Neuron (in vitro differentiated cells): ENCODE results near the gene NEDD1.

Experiments
- H2AFZ ChIP-seq: one replicate; pipeline ENCODE4 v1.6.1; 2013; ENCODE audit warnings: low read depth, mild to moderate bottlenecking, inconsistent platforms, low read length, moderate library complexity
- H3K27me3 ChIP-seq: one replicate; pipeline ENCODE4 v1.6.1; 2013; ENCODE audit warnings: low read length; ENCODE audit not compliant: insufficient read depth
- H3K36me3 ChIP-seq: one replicate; pipeline ENCODE4 v1.6.1; 2013; ENCODE audit warnings: low read length; ENCODE audit not compliant: insufficient read depth
- H3K4me1 ChIP-seq: one replicate; pipeline ENCODE4 v1.6.1; 2013; ENCODE audit warnings: low read length; ENCODE audit not compliant: insufficient read depth
- H3K4me3 ChIP-seq: 2 replicates; pipeline ENCODE4 v1.5.1; 2013; ENCODE audit warnings: mild to moderate bottlenecking, low read length, moderate library complexity
- H3K9me3 ChIP-seq: one replicate; pipeline ENCODE4 v1.6.1; 2013; ENCODE audit warnings: low read length

The NEDD1 gene

DNA sequence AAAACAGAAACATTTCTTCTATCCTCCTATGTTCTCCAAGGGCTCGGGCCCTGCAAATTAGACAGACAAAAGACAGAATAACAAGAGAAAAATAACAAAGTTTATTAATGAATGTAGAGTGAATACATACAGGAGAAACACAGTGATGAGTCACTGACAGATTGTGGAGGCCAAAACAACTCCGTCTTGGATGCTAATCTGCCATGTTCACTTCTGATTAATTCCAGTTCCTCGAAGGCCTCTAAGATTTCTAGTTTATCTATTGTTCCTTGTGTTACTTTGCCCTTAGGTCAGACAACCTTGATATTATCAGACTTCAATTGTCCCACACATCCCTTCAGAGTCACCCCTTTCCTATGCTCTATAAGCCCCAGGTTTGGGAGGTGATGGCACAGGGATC is 26.8 kb upstream of the NEDD1 start:
- H3K36me3 ChIP-seq: no peaks in the 10 kb centered on the region

DNA sequence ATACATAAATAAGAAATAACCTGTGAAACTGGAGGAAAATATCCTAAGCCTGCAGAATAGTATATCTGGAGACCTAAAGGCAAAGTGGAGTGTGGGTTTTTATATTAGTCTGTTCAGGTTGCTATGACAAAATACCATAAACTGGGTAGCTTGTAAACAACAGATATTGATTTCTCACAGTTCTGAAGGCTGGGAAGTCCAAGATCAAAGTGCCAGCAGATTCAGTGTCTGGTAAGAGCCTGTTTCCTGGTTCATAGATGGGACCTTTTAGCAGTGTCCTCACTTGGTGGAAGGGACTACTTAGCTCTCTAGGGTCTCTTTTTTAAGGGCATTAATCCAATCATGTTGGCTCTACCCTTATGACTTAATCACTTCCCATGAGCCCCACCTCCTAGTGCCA is 25.4 kb upstream of the NEDD1 start:
- H3K4me1 ChIP-seq: no peaks in the 10 kb centered on the region
- no peaks in the 10 kb centered on the region for H3K36me3 ChIP-seq
- no peak overlapping the region for H2AFZ ChIP-seq
- peaks cover 6% of the 10 kb centered on the region for H3K9me3 ChIP-seq
- H3K4me3 ChIP-seq: no peak overlapping the region
- no peaks in the 10 kb centered on the region for H3K27me3 ChIP-seq

More for the DNA sequence above, 26.8 kb upstream of the NEDD1 start:
- Histone ChIP-seq H3K4me1 (no peaks in the 10 kb centered on the region), H3K9me3 (peaks cover 6% of the 10 kb centered on the region), H3K27me3 (no peaks in the 10 kb centered on the region), H3K4me3 (no peak overlapping the region), H2AFZ (peak overlapping the region; percentile 8)

GRCh38 chr12:96882862-96883261 is 24.2 kb upstream of the NEDD1 start:
- Histone ChIP-seq H2AFZ (no peak overlapping the region), H3K4me3 (no peak overlapping the region), H3K4me1 (no peaks in the 10 kb centered on the region), H3K36me3 (no peaks in the 10 kb centered on the region), H3K27me3 (no peaks in the 10 kb centered on the region), H3K9me3 (peaks cover 6% of the 10 kb centered on the region)

- no peaks in the 10 kb centered on the region for H3K4me1 ChIP-seq
- H3K9me3 ChIP-seq: peaks cover 6% of the 10 kb centered on the region
- no peak overlapping the region for H2AFZ ChIP-seq
- H3K36me3 ChIP-seq: no peaks in the 10 kb centered on the region
- no peak overlapping the region for H3K4me3 ChIP-seq
- no peaks in the 10 kb centered on the region for H3K27me3 ChIP-seq
These were observed 23.5 kb upstream of the NEDD1 start for GRCh38 chr12:96883571-96883970.

DNA sequence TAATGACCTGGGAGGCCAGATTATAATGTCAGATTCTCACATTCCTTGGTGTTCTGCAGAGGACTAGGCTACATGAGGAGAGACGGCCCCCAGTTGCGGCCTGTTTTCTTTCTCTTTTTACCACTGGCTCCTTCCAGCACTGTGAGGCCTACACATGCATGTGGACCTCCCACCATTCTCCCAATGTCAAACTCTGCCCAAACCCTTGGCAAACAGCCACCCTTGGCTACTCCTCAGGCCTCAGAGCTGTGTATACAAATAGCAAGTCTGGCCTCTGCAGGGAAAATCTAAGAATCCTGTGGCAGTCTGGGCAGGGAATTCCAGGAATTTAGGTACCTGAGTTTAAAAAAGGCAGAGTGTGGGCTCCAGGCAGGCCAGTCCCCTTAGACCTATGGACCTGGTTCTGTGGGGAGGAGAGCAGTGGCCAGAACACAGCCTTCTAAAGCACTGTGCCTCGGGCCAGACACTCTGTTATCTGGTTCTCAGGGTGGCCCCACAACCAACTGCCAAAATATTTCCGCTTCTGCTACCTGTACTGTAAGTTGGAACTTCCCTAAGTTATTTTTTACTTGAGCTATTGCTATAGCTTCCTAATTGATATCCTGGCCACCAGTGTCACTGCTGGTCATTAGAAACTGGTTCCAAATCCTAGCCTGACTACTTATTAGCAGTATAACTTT is 19.9 kb upstream of the NEDD1 start:
- H3K9me3 ChIP-seq: peaks cover 2% of the 10 kb centered on the region
- no peaks in the 10 kb centered on the region for H3K36me3 ChIP-seq
- no peak overlapping the region for H2AFZ ChIP-seq
- H3K4me1 ChIP-seq: no peaks in the 10 kb centered on the region
- no peaks in the 10 kb centered on the region for H3K27me3 ChIP-seq
- no peak overlapping the region for H3K4me3 ChIP-seq

DNA sequence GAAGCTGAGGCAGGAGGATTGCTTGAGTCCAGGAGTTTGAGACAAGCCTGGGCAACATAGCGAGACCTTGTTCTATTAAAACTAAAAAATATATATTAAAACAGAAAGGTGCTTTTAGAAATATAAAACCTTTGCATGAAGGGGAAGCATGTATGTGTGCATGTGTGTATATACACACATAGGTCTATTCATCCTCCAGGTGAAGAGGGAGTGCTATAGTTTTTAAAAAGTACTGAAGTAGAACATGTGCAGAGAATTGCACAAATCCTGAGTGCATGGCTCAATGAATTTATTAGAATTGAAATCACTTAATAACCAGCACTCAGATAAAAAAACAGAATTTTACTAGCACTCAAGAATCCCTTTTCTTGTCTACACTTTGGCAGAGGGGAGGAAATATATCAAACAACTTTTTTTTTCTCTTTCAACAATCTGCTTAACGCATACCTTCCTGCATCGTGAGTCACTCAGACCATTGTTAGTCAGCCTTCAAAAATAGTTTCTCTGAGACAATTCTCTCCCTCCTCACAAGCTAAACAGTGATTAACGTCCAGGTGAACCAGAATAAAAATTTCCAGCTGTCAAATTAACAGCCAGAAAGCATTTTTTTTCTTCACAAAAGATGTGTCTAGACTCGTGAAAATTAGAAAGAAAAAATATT is 17.7 kb upstream of the NEDD1 start:
- H3K36me3 ChIP-seq: no peaks in the 10 kb centered on the region
- no peak overlapping the region for H2AFZ ChIP-seq
- H3K27me3 ChIP-seq: no peaks in the 10 kb centered on the region
- no peaks in the 10 kb centered on the region for H3K4me1 ChIP-seq
- H3K9me3 ChIP-seq: no peaks in the 10 kb centered on the region
- no peak overlapping the region for H3K4me3 ChIP-seq

DNA sequence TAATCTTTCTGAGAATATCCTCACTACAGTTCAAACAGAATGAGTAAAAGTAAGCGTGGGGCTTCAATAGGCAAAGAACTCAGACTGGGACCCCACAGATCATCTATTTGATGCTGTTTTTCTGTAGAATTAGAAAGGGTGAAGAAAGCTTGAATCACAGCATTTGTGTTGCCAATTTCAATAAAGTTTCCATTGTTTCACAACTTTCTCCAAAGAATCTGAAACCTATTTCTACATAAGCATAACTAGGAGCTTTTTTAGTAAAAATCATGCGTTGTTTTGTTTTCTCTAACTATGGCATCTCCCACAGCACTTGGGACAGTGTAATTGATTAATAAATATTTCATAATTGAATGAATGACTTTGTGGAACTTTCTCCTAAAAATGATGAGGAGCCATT is 16.7 kb upstream of the NEDD1 start:
- H3K27me3 ChIP-seq: no peaks in the 10 kb centered on the region
- no peaks in the 10 kb centered on the region for H3K4me1 ChIP-seq
- no peak overlapping the region for H2AFZ ChIP-seq
- H3K9me3 ChIP-seq: no peaks in the 10 kb centered on the region
- no peaks in the 10 kb centered on the region for H3K36me3 ChIP-seq
- H3K4me3 ChIP-seq: no peak overlapping the region

DNA sequence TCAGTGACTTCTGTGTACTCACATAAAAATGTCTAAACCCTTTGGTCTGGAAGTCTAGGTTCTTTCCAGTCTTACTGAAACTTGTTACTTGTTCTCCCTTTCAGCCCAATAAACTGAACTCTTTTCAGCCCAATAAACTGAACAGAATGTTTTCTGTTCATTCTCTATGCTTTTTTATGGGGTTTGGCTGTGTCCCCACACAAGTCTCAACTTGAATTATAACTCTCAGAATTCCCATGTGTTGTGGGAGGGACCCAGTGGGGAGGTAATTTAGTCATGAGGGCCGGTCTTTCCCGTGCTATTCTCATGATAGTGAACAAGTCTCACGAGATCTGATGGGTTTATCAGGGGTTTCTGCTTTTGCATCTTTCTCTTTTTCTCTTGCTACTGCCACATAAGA is 15.0 kb upstream of the NEDD1 start:
- H3K4me3 ChIP-seq: no peak overlapping the region
- H2AFZ ChIP-seq: no peak overlapping the region
- H3K9me3 ChIP-seq: no peaks in the 10 kb centered on the region
- H3K36me3 ChIP-seq: no peaks in the 10 kb centered on the region
- peaks cover 1% of the 10 kb centered on the region for H3K4me1 ChIP-seq
- H3K27me3 ChIP-seq: no peaks in the 10 kb centered on the region

DNA sequence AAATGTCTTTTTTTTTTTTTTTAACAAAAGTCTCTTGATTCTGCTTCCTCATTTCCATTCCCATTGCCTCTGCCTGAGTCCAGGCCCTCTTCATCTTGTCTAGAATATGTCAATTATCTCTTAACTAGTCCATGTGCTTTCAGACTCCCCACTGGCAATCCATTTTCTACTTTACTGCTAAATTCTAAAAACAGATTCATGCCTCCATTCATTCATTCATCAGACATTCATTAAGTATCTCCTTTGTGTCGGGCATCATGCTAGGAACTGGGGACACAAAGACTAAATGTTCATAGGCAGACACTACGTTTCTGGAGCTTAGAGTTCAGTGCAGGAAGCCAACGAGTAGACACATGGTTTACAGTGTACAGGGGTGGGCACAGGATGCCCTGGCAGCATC is 9.6 kb upstream of the NEDD1 start:
- Histone ChIP-seq H3K4me3 (no peak overlapping the region), H2AFZ (peak overlapping the region; percentile 65)

DNA sequence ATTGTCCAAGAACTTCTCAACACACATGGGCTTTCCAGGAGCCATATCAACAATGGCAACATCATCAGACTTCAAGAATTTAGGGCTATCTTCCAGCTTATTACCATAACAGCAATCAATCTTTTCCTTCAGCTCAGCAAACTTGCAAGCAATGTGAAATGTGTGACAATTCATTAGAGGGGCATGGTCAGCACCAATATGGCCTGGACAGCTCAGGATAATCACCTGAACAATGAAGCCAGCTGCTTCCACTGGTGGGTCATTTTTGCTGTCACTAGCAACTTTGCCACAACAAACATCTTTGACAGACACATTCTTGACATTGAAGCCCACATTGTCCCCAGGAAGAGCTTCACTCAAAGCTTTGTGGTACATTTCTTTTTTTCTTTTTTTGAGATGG is 5.9 kb upstream of the NEDD1 start:
- Histone ChIP-seq H3K4me3 (no peak overlapping the region), H3K9me3 (peaks cover 1% of the 10 kb centered on the region), H3K4me1 (peaks cover 3% of the 10 kb centered on the region), H2AFZ (no peak overlapping the region), H3K36me3 (no peaks in the 10 kb centered on the region), H3K27me3 (no peaks in the 10 kb centered on the region)

More for the DNA sequence above, 9.6 kb upstream of the NEDD1 start:
- peaks cover 3% of the 10 kb centered on the region for H3K4me1 ChIP-seq
- no peaks in the 10 kb centered on the region for H3K27me3 ChIP-seq
- peaks cover 1% of the 10 kb centered on the region for H3K9me3 ChIP-seq
- H3K36me3 ChIP-seq: no peaks in the 10 kb centered on the region

DNA sequence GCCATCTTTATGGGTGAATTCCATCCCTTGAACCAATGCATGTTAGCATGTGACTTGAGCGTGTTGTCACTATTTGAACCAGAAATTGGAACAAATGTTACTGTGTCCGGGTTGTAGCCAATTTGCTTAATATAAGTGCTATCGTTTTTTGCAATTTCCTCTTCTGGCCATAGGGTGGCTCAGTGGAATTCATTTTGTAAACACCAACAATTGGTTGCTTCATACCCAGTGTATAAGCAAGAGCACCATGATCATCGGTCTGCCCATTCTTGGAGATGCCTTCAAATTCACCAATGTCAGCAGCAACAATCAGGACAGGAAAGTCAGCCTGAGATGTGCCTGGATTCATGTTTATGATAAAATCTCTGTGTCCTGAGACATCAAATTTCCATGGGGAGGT is 5.0 kb upstream of the NEDD1 start:
- Histone ChIP-seq H3K4me1 (peaks cover 5% of the 10 kb centered on the region), H3K9me3 (peaks cover 1% of the 10 kb centered on the region), H3K27me3 (no peaks in the 10 kb centered on the region), H3K36me3 (no peaks in the 10 kb centered on the region), H2AFZ (no peak overlapping the region), H3K4me3 (no peak overlapping the region)

GRCh38 chr12:96906498-96906848 is 584 bp upstream of the NEDD1 start:
- no peaks in the 10 kb centered on the region for H3K36me3 ChIP-seq
- H3K4me3 ChIP-seq: peak overlapping the region; percentile 98
- H2AFZ ChIP-seq: peak overlapping the region; percentile 67
- H3K27me3 ChIP-seq: no peaks in the 10 kb centered on the region
- H3K4me1 ChIP-seq: peaks cover 28% of the 10 kb centered on the region
- peaks cover 1% of the 10 kb centered on the region for H3K9me3 ChIP-seq

- H3K36me3 ChIP-seq: no peaks in the 10 kb centered on the region
- peaks cover 29% of the 10 kb centered on the region for H3K4me1 ChIP-seq
- no peaks in the 10 kb centered on the region for H3K27me3 ChIP-seq
These were observed 790 bp downstream of the NEDD1 start for GRCh38 chr12:96907671-96908422.

More at GRCh38 chr12:96907671-96908422, 790 bp downstream of the NEDD1 start:
- H3K4me3 ChIP-seq: peak overlapping the region; percentile 98
- H3K9me3 ChIP-seq: no peaks in the 10 kb centered on the region
- peak overlapping the region; percentile 67 for H2AFZ ChIP-seq
